Activated gamma-delta T cell treated with anti-CD3 and anti-CD28 coated beads, Interleukin-2, amount 50 U/mL, for 16 hours (primary cell): ENCODE data around the gene PTPRN2.
"Not testable (repeated sequence)": the region's sequence is repeated elsewhere in the genome, so short reads cannot be mapped to it uniquely, and the experiment has no call there.

Experiments used
- DNase-seq: peaks from one replicate; pipeline ENCODE4 v3.0.0-alpha.2; 2020; ENCODE audit warnings: low read depth

Gene PTPRN2

DNA sequence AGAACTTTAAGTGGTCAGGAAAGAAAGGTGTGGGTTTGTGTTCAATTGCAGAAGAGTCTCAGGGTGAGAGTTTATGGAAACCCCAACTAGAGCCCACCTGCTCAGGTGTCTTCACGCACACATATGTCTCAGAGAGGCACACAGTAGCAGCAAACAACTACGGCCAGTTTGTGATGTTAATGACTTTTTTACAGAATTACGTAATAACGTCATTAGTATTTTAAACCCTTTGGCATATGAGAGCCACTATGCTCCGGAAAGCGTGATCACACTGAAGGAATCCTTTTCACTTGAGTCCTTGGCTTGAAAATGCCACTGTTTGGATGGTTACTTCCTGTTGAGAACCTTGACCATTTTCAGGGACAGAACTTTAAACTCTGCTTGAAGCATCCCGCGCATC, 204.0 kb downstream of the PTPRN2 start:
- DNase-seq, result no peak

DNA sequence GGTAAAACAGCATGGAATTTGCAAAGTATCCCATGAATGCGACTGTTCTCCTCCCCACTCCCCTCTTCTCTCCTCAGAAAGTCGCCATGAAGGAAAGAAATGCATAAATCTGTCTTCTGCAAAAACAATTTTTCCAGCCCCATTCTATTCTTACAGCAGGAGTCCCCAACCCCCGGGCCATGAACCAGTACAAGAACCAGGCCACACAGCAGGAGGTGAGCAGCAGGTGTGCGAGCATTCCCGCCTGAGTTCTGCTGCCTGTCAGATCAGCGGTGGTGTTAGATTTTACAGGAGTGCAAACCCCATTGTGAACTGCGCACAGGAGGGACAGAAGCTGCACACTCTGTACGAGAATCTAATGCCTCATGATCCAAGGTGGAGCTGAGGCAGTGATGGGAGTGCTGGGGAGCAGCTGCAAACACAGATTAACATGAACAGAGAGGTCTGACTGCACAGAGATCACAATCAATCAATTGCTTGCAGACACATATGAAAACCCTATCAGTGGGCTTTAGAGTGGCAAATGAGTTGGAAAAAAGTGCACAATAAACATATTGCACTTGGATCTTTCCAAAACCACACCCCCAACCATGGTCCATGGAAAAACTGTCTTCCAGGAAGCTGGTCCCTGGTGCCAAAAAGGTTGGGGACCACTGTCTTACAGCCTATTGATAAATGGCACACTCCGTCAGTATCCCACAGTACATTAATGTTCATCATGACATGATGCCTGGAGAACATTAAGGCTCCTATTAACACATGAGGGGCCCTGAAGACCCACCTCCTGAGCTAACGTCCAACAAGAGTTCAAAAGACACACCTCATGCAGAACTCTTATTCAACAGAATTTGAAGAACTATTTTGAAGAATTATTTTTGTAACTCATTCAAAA, 205.0 kb downstream of the PTPRN2 start:
- no peak for DNase-seq

DNA sequence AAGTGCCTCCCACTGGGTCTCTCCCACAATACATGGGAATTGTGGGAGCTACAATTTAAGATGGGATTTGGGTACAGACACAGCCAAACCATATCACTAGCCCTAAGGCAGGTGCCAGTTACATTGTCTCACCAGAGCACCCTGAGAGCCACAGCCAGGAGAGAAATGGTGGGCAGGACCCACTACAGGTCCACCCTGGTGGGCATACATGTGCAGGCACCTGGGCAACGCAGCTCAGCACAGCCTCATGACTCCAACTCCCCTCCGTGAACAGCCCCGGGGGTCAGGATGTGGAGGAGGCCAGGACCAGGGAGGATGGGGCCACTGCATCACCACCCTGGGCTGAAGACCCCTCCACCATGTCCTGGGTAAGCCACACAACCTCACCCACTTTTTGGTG, 205.7 kb downstream of the PTPRN2 start:
- DNase-seq, result no peak

DNA sequence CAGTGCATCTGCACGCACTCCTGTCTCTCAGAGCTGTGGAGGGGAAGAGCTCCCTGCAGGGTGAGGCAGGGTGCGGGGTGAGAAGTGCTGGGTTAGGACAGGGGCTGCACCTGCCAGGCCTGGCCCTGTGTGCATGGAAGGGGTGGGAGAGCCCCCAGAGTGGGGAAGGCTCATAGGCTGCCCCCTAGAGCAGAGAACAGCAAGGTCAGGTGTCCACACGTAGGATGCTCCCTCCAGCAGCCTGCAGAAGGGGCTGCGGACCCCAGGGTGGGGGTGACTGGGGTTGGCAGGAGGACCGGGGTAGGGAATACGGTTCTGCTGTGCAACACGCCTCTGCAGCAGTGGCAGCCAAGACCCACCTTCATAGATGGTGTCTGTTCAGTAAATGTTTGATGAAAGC, 208.6 kb downstream of the PTPRN2 start:
- no peak for DNase-seq

DNA sequence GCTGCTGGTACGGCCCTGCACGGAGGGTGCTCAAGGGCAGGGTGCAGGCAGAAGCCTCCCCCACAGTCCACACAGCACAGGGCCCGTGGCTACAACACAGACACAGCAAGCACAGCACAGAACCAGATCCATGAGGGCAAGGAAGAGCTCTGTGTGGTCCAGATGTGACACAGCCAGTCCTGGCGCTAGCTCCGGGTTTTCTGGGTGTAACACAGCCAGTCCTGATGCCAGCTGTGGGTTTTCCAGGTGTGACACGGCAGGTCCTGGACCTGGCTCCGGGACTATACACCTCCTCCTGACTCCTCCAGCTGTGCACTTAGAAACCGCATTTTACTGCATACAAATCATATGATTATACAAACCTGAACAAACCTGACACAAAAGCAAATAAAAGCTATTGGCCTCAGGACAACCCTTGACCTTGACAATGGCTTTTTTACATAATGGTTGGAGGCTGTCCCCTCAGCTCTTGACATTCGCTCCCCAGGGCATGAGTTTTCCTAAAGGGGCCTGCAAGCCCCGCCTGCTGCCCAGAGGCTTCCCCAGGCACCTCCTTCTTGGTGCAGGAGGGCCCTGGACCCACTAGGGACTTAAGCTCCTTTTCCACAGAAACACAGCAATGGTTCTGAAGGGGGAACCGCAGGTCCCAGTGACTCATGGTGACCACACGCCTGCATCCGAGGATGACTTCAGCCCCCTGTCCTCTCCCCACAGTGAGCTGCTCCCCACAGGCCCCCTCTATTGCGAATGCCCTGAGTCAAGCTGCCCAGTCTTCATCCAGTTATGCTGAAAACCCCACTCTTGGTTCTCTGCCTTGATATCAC, 209.6 kb downstream of the PTPRN2 start:
- DNase-seq, result no peak

DNA sequence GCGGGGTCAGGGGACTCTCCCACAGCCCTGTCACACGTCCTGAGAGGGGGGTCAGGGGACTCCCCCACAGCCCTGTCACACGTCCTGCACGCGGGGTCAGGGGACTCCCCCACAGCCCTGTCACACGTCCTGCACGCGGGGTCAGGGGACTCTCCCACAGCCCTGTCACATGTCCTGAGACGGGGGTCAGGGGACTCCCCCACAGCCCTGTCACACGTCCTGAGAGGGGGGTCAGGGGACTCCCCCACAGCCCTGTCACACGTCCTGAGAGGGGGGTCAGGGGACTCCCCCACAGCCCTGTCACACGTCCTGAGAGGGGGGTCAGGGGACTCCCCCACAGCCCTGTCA, 210.8 kb downstream of the PTPRN2 start:
- not testable (repeated sequence) for DNase-seq

DNA sequence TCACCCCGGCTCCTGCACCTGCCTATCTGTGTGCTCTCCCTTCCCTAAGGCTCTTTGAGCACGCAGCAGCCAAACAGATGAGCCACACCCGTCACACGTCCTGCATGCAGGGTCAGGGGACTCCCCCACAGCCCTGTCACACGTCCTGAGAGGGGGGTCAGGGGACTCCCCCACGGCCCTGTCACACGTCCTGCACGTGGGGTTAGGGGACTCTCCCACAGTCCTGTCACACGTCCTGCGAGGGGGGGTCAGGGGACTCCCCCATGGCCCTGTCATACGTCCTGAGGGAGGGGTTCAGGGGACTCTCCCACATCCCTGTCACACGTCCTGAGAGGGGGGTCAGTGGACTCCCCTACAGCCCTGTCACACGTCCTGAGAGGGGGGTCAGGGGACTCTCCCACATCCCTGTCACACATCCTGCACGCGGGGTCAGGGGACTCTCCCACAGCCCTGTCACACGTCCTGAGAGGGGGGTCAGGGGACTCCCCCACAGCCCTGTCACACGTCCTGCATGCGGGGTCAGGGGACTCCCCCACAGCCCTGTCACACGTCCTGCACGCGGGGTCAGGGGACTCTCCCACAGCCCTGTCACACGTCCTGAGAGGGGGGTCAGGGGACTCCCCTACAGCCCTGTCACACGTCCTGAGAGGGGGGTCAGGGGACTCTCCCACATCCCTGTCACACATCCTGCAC, 211.3 kb downstream of the PTPRN2 start:
- not testable (repeated sequence) for DNase-seq

DNA sequence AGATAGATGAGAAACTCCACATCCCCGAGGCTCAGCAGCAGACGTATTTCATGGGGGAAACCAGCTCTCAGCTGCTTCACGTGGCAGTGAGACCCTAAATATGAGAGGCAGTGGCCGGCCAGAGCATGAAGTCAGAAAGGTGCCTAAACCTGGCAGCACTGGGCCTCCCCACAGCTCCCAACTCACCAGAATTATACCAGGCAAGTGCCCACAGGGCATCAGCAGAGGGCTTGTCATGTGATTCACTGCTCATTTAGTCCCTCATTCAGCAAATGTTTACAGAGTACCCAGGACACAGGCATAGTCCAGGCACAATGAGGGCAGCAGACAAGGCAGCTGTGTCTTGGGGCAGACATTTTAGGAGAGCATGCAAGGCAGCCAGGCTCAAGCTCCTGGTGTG, 212.6 kb downstream of the PTPRN2 start:
- no peak for DNase-seq

DNA sequence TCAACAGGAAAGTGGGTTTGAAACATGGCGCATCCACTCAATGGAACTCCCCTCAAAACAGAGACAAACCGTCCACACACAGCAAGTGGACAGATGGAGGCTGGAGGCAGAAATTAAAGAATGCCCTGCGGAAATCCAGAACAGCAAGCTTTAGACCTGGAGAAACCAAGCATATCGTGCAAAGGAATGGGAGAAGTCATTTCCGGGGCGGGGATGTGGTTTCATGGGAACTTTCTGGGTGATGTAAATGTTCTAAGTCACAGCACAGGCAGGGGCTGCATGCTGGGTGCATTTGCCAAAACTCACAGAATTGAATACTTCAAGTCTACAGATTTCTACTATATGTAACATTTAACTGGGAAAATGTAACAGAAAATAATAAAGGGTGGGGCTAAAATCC, 213.0 kb downstream of the PTPRN2 start:
- DNase-seq, result no peak

DNA sequence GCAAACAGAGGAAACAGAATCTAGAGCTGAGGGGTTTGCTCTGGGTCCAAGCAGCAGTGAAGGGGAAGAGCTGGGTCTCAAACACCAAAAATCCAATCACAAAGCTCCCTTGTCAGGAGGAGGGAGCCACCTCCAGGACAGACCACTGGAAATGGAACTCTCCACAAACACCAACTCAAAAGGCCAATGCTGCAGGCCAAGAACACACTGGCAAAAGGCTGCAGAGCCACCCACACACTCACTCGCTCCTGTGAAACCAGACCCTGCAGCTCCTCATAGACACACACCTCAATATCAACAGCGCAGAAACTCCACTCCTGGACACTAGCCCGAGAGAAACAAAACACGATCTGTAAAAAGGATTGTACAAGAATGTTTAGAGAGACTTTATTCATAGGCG, 213.5 kb downstream of the PTPRN2 start:
- DNase-seq, result no peak

DNA sequence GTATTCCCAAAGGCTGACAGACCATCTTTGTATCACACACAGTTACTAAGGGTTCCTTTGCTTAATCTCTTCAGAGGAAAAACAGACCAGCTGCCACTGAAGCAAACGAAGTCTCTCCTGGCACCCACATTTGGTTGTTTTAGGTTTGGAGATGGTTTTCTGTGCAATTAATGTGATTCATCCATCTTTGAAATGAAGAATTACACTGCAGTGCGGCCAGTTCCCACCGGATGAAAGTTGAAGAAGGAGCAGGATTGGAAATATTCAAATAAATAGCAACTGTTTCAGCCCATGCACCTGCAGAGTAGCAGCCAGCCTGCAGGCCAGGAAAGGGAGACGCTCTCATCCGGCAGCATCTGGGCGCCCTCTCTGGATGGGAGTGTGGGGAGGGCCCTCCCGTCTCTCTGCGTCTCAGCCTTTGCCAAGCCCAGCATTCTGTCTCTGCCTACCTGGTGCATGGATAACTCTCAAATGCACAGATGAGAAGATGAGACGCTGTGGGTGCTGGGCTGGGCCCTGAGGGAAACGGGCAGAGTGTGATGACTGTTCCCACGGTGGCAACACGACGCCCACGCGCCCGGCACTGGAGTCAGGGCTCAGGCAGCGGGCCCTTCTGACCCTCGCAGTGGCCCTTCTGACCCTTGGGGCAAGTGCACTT, 214.0 kb downstream of the PTPRN2 start:
- DNase-seq, result no peak

DNA sequence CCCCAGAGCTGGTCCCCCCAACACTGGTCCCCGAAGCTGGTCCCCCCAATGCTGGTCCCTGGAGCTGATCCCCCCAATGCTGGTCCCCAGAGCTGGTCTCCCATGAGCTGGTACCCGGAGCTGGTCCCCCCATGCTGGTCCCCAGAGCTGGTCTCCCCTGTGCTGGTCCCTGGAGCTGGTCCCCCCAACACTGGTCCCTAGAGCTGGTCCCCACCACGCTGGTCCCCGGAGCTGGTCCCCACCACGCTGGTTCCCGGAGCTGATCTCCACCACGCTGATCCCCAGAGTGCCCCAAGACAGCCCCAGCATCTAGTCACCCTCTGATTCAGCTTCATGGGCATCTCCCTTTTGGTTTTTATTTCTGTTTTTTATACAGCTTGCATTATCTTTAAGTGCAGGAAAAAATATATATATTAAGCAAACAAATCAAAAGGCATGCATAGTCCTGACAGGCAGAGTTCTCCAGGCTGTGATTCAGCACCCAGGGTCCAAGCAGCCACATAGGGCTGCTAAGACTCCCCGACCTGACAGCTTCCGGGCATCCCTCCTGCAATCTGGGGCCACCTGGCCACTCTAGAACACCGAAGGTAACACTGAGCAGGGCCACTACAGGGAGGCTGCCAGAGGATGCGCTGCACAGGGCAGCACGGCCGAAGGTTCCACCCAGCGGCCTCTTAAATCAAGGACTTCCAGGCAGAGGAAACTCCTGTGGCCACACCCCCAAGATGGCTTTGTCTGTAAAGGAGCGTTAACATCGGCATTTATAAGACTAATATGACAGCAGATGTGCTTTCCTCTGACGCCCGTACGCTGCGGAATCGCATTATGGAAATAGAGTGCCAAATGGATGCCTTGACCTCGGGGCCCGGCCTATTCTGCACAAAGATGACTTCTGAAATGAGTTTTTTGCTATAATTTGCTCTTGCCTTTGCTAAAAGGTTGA, 215.0 kb downstream of the PTPRN2 start:
- DNase-seq, result no peak

DNA sequence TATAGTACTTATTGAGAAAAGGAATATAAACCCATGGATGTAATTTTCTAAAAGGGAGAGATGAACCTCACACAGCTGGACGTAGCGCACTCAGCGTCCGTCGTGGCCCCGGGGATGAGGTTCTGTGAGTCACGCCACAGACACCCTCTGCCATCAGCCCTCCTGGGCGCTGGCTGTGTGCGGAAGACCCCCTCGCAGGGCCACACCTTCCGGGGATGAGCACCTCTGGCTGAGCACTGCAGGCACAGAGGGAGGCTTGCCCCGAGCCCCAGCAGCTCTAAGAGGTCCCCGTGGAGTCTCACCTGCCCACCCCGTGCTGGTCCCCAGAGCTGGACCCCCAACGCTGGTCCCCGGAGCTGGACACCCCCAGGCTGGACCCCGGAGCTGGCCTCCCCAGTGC, 215.8 kb downstream of the PTPRN2 start:
- no peak for DNase-seq

DNA sequence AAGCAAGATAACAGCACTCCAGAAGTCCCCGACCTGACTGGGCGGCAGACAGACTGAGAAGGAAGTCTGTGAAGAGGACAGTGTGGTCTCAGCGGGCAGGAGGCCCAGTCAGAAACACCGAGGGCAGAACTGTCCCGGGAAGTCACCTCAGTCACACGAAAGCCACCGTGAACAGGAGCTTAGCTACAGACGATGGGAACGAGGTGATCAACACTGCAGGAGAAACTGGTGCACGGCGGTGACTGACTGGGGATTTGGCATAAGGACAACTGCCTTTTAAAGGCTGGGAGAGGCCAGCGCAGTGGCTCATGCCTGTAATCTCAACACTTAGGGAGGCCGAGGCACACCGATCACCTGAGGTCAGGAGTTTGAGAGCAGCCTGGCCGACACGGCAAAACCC, 217.8 kb downstream of the PTPRN2 start:
- DNase-seq, result no peak

DNA sequence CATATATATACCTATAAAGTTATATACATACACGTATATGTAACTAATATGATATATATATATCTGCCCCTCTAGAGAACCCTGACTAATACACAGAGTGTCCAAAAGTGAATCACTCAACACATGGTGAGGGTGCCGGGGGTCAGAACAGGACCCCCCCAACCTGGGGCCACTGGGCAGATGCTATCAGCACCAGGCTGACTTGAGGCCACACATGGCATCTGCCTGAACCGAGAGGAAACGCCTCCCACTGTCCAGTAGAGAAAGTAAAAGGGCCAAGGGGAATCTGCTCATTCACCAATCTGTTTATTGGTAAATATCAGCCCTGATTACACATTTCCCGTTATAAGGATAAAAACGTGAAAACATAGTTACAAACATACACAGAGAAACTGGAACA, 218.3 kb downstream of the PTPRN2 start:
- no peak for DNase-seq

DNA sequence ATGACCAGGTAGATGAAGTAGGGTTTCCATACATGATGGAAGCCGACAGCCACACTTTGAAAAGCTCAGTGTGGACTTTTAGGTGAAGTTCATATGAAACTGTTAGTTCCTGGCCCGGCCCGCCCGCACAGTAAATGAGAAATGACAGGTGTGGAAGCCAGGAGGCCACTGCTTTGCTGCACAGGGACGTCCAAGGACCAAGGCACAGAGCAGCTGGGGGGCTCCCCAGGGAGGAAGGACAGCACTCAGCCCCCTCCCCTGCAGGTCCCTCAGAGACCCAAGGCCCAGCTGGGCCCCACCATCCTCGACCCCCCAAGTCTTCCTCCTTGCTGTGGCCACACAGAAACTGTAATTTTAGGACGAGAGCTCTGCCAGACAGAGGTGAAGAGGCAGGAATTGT, 219.2 kb downstream of the PTPRN2 start:
- no peak for DNase-seq

DNA sequence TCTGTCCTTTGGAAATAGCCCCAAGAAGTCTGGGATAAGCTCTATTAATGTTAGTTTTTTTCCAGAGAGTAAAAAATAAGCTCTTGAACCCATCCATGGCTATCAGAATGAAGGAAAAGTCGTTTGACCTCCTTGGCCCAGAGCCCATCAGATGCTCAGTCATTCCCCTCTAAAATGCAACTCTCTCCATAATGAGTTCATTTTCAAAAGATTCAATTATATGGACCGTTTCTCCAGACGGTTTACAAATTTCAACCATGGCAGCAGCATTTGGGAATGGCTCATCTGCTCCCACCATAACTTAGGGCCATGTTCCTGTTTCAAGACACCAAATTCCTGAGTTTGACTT, 220.0 kb downstream of the PTPRN2 start:
- no peak for DNase-seq

DNA sequence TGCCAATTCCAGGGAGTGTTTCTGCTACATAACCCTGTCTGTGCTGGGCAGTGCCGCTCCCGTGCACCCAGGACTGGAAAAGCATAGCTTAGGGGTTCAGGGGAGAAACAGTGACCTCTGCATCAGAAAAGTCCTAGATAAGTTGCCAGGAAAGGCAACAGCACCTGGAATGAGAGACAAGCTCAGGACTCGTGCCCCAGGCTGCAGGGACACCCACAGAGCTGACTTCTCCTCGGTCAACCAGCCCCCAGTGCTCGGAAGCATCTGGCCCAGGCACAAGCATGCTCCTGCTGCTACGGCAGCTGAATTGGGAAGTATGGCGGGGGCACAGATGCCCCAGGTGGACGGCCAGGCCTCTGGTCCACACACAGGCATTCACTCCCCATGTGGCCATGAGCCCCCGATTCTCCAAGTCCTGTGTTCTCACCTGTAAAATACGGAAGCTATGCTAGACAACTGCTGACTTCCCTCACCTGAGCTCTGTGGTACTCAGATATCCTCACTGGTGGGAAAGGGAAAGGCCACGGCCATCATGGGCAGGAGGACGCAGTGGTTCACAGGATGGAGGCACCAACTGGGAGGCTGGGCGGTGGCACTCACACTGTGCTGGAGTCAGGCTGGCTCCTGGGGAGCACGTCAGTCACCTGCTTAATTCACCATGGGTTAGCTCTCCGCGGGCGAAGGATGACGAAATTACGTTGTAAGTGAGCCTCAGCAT, 220.5 kb downstream of the PTPRN2 start:
- no peak for DNase-seq

DNA sequence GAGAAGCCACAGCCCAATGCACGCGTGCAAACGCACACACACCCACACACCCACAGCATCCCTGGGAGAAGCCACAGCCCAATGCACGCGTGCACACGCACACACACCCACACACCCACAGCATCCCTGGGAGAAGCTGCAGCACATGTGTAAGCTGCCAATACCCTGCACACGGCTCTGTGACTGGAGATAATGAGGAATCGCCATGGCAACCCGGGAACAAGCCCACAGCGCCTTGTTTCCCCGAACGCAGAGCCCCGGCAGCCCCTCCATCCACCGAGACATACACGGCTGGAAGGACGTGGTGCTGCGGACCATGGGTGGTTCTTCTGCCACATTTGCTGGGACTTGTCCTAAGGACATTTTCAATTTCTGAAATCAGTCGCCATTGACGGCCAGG, 221.3 kb downstream of the PTPRN2 start:
- DNase-seq, result no peak

DNA sequence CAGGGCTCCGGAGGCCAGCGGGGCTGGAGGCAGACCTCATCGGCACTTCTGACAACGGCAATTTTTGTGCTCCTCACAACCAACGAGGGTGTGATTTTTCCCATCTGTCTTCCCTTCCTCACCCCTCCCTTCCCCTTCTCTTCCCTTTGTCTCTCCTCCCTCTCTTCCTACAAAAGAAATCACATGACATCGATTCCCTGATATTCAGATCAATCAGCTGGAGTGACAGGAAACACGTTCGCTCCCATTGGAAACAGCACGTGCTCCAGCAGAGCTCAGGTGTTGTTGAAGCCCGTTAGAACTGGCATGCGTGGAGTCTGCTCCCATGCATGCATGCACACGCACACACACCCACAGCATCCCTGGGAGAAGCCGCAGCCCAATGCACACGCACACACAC, 222.4 kb downstream of the PTPRN2 start:
- no peak for DNase-seq

DNA sequence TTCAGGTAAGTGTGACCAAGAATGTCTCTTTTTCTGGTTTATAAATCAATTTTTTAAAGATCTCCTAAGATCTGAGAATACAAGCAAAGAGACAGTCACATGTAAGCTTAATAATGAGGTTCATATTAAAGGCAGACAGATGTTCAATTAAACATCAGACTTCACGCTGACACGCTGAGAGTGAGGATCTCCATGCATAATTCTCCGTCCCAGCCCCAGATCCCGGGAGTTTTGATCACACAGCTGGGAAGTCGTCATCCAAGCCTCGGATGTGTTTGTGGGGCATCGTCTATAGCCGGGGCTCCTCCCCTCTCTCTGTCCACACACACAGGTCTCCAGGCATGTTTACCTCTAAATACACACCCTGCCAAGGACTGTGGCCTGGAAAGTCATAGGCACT, 223.2 kb downstream of the PTPRN2 start:
- DNase-seq, result no peak
